Right atrium auricular region (tissue), 2 donors: Measurements from ENCODE around the gene NCEH1. TPM values are rescaled to one million over a fixed set of nuclear protein-coding genes. Genes with fewer than 3 reads are reported as not detected.
A peak's percentile ranks its signal among the peaks of the same experiment; 100 is the strongest.

ENCODE experiments used
- DNase-seq: peaks from one replicate; pipeline ENCODE4 v3.0.0-alpha.2; 2019; ENCODE audit warnings: low spot score
- H3K27ac ChIP-seq, 2 donors: fragments of 200-600 bp; sonication (generic); 1 replicate in 1 of 2; 2 replicates in 1 of 2; pipeline ENCODE4 v1.5.1; 2016 to 2019
- H3K27me3 ChIP-seq, 2 donors: fragments of 200-600 bp; sonication (generic); one replicate each; pipeline versions ENCODE4 v1.5.1 to v1.6.0; 2017 to 2019
- H3K36me3 ChIP-seq: fragments of 200-600 bp; sonication (generic); one replicate; pipeline ENCODE4 v1.5.1; 2016
- H3K4me1 ChIP-seq, 2 donors: fragments of 200-600 bp; sonication (generic); one replicate each; pipeline versions ENCODE4 v1.5.1 to v1.6.0; 2017 to 2019
- H3K4me3 ChIP-seq, 2 donors: fragments of 200-600 bp; sonication (generic); 1 replicate in 1 of 2; 2 replicates in 1 of 2; pipeline ENCODE4 v1.5.1; 2017 to 2019; ENCODE audit warnings: mild to moderate bottlenecking in 1 of 2, moderate library complexity in 1 of 2
- H3K9me3 ChIP-seq, 2 donors: fragments of 200-600 bp; sonication (generic); one replicate each; pipeline ENCODE4 v1.5.1; 2019
- total RNA-seq, 2 donors: library from RNA; depleted of rRNA; stranded (reverse); fragments of >200 nt; gene quantifications; one replicate each; pipeline ENCODE4 v1.1.0, GENCODE V29; 2016
- TF ChIP-seq, protein P1 (sequence below), 2 donors: fragments of 200-600 bp; sonication (generic); IDR thresholded peaks; one replicate each; pipeline ENCODE4 v1.5.1; 2019; ENCODE audit warnings: antibody characterized with exemption in 2 of 2

The NCEH1 gene
- total RNA-seq, 2 donors from 2014 or later, result 14.3 to 21.1 TPM

DNA sequence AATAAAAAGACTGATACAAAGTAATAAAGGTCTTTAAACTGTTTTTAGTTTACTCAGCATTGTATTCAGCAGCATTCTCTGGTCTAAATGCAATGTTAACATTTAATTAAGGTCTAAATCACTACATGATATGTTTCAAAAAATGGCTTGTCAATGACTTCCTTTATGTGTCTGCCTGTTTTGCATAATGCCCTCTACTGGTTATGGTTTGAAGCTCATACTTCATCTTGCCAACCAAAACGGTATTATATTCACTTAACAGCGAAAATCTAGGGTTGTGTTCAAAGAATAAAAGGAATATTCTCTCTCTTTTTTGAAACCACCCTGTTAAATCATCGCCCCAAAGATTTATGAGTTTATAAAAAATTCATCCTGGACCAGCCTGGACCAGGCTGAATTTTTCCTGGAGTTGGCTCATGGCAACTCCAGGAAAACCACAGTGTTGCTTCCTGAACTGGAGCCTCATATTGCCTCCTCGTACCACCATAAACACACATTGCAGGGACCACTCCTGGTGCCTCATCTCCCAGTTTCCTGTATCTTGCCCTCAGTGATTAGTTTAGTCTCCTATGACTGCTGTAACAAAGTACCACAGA, 6.7 kb upstream of the NCEH1 start:
- Histone ChIP-seq H3K36me3 (no peaks in the 10 kb centered on the region), H3K27me3 (no peaks in the 10 kb centered on the region), H3K9me3 (no peaks in the 10 kb centered on the region), H3K4me3 (no peak overlapping the region), H3K4me1 (no peaks in the 10 kb centered on the region), H3K27ac (no peak overlapping the region)
- no peak for DNase-seq
- TF ChIP-seq, protein P1, sequence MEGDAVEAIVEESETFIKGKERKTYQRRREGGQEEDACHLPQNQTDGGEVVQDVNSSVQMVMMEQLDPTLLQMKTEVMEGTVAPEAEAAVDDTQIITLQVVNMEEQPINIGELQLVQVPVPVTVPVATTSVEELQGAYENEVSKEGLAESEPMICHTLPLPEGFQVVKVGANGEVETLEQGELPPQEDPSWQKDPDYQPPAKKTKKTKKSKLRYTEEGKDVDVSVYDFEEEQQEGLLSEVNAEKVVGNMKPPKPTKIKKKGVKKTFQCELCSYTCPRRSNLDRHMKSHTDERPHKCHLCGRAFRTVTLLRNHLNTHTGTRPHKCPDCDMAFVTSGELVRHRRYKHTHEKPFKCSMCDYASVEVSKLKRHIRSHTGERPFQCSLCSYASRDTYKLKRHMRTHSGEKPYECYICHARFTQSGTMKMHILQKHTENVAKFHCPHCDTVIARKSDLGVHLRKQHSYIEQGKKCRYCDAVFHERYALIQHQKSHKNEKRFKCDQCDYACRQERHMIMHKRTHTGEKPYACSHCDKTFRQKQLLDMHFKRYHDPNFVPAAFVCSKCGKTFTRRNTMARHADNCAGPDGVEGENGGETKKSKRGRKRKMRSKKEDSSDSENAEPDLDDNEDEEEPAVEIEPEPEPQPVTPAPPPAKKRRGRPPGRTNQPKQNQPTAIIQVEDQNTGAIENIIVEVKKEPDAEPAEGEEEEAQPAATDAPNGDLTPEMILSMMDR (IDR thresholded peaks at IDR 0.05), result no peak

DNA sequence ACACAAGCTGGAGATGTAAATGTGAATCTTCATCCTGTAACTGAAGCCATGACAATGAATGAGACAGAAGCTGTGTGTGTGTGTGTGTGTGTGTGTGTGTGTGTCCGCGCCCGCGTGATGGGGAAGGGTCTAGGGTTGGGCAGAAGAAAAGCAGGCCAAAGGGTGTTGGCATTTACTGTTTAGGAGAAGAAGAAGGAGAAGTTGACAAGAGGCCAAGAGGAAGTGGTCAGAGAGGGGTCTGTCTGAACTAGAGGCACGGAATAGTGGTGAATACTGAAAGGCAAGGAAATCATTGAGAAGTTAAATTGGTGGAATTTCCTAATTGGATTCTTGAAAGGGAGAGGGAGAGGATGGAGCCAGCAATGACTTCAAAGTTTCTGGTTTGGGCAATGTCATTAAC, 5.6 kb upstream of the NCEH1 start:
- TF ChIP-seq, protein P1 (IDR thresholded peaks at IDR 0.05), result no peak
- H3K27ac ChIP-seq, result no peak overlapping the region
- no peaks in the 10 kb centered on the region for H3K36me3 ChIP-seq
- peaks cover 0 to 5% of the 10 kb centered on the region in 2 donors for H3K4me1 ChIP-seq
- no peak overlapping the region for H3K4me3 ChIP-seq
- no peak for DNase-seq
- H3K9me3 ChIP-seq, result no peaks in the 10 kb centered on the region
- no peaks in the 10 kb centered on the region for H3K27me3 ChIP-seq

DNA sequence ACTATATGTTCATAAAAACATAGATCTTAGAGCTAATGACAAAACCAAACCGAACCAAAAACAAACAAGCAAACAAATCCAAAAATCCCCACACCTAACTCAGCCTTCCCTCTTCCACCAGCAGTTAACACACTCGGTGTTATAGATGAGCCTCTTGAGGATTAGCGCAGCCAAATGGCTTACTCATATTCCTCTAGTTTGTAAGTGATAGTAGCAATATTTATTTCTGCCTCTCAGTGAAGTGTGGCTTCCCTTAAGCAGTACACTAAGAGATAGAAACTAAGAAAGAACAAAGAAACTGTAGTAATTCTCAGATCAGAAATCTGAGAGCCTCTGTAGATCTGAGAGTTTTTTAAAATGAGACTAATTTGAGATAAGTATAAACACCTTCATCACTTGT, 2.4 kb upstream of the NCEH1 start:
- Histone ChIP-seq H3K9me3 (no peaks in the 10 kb centered on the region), H3K27me3 (no peaks in the 10 kb centered on the region), H3K27ac (no peak overlapping the region), H3K4me1 (peaks cover 0 to 25% of the 10 kb centered on the region in 2 donors), H3K36me3 (no peaks in the 10 kb centered on the region), H3K4me3 (no peak overlapping the region)
- TF ChIP-seq, protein P1 (IDR thresholded peaks at IDR 0.05), result no peak
- no peak for DNase-seq

DNA sequence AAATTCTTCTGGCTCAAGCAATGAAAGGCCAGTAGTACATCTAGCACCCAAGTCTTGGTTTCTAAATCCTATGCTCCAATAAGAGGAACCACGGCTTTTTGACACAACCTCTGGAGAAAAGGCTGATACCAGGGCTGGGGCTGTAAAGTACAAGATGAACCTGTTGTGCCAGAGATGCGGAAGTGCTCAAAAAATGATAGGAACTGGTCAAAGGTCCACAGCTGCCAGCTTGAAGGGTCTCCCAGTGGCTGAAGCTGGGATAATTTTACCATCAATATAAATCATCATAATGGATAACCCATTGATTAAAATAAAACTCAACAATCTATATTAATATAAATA, 558 bp upstream of the NCEH1 start:
- TF ChIP-seq, protein P1 (IDR thresholded peaks at IDR 0.05), result no peak
- DNase-seq, result peak; percentile 59
- H3K4me1 ChIP-seq, result peaks cover 0 to 29% of the 10 kb centered on the region in 2 donors
- no peaks in the 10 kb centered on the region for H3K27me3 ChIP-seq
- H3K27ac ChIP-seq, result peak overlapping the region; percentile 91 to 93
- peak overlapping the region; percentile 52 to 78 for H3K4me3 ChIP-seq
- no peaks in the 10 kb centered on the region for H3K36me3 ChIP-seq
- H3K9me3 ChIP-seq, result no peaks in the 10 kb centered on the region

DNA sequence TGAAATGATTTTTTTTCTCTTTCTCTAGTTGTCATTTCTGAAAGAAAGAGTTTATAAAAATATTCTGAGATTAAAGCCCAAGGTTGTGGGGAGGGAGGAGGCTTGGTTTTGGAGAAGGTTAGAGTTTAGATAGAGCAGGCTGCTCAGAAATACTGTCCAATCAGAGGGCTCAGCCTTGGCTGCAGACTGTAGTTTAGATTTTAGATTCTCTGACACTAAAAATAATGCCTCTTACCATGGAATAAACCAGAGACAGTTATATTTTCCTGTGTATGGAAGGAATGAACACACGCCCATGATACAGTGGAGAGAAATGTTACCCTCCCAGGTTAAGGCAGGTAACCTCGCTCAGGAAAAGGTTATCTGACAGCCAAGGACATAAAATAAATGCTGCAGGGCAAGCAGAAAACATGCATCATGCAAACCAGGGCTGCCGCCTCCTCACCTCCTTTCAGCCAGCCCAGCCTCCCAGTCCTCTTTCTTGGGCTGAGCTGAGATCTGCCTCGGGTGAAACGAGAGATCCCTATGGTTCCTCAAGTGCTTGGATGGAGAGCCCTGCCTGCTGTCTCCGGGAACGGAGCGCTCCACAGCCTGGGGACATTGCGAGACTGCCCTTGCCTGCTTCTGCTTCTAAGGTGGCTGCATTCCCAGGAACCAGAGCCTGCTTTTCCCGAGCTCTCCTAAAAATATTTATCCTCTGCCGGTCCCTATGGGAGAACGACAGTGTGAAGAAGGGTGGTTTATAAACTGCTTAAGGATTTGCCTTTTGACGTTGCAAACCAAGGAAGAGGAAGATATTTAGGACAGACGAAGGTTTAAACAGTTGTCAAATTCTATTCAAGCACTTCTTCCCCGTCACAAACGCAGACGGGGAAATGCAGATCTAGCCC, 848 bp downstream of the NCEH1 start:
- H3K27ac ChIP-seq, result peak overlapping the region; percentile 91 to 93
- DNase-seq, result peak; percentile 65

More for the DNA sequence above, 848 bp downstream of the NCEH1 start:
- H3K27me3 ChIP-seq, result no peaks in the 10 kb centered on the region
- TF ChIP-seq, protein P1 (IDR thresholded peaks at IDR 0.05), result no peak
- peak overlapping the region; percentile 52 to 78 for H3K4me3 ChIP-seq
- peaks cover 0 to 29% of the 10 kb centered on the region in 2 donors for H3K4me1 ChIP-seq
- no peaks in the 10 kb centered on the region for H3K36me3 ChIP-seq
- H3K9me3 ChIP-seq, result no peaks in the 10 kb centered on the region
